Middle frontal gyrus (tissue), 1 donor: ENCODE results near the gene GPATCH4.
"Not testable (repeated sequence)": the region's sequence is repeated elsewhere in the genome, so short reads cannot be mapped to it uniquely, and the experiment has no call there.

Experiments used
- DNase-seq: peaks from one replicate; pipeline ENCODE4 v3.0.0-alpha.2; 2015; ENCODE audit warnings: low spot score; ENCODE audit errors: extremely low spot score

Gene GPATCH4

DNA sequence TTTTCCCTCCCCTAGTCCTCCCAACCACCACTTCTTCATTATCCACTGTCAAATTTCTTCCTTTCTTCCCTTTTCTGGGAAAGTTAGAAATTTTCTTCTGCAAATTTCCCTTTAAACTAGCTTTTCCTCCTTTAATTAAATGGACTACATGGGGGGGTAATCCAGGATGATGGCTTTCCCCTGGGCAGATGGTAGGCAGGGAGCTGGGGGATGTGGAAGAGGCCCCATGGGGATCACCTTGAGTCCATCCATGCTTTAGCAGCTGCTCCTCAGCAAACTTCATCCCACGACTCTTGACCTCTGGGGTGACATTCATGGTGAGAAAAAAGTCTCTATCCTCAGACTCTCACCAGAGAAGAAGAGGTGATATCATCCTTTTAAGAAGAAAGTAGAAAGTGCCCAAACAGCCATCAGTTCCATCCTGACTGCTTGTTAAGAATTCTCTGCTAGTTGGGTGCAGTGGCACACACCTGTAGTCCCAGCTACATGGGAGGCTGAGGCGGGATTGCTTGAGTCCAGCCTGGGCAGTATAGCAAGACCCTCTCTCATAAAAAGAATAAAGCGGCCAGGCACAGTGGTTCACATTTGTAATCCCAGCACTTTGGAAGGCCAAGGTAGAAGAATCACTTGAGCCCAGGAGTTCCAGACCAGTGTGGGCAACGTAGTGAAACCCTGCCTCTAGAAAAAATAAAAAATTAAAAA, 2.4 kb downstream of the GPATCH4 start:
- no peak for DNase-seq

DNA sequence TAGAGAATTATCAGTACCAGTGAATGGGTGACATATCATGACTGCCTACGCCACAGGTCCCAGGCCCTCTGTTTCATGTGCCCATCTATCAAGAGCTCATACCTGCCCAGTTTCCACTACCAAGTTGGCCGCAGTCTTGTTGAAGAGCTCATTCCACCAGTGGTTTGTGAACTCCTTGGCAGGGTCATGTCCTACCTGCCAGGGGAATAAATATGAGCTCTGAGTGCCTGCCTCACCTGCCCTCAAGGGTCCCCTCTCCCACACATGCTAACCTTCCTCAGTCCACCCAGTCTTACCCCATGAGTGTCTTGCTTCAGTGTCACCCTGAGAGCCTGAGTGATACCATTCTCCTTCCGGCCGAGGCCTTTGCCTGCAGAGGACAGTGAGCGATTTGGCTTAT, 3.2 kb downstream of the GPATCH4 start:
- no peak for DNase-seq

DNA sequence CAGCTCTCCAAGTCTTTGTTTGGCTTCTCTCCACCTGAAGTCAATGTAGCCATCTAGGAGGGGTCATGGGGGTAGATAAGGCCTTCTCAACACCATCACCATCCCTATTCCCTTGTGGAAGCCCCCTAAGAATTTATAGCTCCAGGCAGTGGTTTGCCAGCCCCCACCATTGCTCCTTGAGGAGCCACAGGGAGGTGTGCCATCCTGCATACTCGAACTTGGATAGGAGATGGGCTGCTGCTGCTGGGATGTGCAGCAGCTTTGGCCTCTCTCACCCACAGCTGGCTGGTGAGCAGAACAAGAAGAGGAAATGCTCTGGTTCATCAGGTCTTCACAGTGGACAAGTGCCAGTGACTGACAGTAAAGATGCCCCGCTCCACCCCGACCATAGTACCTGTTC, 4.9 kb downstream of the GPATCH4 start:
- DNase-seq: no peak

DNA sequence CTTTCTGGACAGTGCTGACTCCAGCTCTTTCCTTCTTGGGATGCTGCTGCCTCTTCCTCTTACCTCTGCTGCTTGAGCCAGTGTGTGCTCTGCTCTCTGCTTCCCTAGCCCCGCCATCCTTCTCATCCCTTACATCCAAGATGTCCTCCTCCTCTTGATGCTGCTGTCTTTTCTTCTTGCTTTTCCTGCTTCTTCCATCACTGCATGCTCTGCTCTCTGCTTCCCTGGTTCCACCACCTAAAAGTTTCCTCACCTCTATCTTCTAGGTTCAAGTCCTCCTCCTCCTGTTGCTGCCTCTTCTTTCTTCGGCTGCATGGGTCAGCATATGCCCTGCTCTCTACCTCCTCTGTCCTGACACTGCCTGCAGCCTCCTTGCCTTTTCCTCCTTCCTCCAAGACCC, 6.3 kb downstream of the GPATCH4 start:
- DNase-seq: no peak

DNA sequence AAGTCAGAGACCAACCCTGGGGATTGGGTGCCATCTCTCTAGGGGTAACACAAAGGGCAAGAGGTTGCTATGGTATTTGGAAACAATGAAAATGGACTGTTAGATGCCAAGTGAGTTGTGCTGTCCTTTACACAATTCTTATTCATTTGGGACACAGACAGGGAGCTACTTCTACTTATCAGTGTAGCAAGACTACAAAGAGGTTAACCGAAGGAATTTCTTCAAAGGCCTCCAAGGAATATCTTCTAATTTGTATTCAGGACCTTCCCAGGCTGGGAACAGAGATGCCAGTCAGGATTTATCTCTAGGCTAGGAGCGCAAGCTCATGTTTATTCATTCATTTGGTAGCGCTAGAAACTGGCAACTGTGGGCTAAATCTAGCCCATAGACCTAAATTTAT, 7.1 kb downstream of the GPATCH4 start:
- DNase-seq: no peak

DNA sequence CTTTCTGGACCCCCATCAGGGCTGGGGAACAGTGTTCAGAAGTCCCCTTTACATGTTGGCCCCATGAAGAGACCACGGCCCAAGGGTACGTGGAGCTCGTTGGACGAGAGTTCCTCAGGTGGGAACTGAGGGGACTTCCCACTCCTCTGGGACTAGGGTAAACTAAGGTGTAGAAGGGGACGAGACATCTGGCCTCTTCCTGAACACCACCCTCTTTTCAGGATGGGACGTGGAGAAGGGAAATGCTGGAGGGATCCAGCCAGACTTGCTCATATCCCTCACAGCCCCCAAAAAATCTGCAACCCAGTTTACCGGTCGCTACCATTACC, 7.7 kb downstream of the GPATCH4 start:
- no peak for DNase-seq

DNA sequence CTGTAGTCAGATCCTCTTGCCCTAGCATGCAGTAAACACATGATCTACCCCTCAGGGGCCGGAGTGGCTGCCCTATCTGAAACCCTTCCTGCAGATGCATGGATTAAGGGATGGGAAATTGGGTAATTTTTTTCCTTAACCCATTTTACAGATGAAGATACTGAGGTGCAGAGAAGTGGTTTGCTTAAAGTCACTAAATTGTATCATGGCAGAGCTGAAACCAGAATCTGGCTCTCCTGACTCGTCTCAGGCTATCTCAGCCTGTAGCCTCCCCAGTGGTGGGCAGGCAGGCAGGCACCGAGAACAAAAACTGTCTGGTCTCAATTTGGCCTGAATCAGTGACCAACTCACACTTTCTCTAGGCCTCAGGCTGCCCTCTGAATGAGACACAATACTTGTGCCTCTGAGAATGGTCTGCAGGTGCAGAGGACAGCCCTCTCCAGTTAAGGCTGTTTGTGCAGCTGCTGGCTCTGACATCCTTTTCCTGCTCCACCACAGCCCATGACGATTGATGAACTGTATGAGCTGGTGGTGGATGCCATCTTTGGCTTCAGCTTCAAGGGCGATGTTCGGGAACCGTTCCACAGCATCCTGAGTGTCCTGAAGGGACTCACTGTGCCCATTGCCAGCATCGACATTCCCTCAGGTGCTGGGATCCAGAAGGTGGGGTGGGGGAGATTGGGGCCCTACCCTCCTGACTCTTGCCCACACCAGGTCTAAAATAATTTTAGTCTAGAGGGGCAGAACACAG, 8.2 kb downstream of the GPATCH4 start:
- DNase-seq: no peak

DNA sequence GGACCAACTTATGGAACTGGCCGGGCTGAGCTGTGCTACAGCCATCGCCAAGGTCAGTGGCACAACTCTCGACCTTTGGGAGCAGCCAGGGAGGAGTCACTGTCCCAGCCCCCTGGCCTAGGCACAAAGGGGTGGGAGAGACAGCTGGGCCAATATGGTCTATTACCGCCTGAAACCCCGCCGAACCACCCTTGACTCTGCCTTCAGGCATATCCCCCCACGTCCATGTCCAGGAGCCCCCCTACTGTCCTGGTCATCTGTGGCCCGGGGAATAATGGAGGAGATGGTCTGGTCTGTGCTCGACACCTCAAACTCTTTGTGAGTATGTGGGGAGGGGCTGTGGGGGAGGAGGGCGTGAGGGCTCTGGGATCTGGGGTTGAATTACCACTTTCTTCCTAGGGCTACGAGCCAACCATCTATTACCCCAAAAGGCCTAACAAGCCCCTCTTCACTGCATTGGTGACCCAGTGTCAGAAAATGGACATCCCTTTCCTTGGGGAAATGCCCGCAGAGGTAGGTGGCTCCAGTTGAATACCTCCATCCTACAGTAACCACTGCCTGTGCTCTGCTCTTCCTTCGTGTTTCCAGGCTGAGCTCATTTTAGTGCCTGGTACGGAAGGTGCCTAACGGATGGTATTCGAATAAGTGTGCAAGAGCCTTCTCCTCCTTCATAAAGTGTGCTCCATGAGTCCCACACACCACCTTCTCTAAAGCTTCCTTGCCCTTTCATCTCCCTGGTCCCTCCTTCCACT, 8.9 kb downstream of the GPATCH4 start:
- DNase-seq: no peak

DNA sequence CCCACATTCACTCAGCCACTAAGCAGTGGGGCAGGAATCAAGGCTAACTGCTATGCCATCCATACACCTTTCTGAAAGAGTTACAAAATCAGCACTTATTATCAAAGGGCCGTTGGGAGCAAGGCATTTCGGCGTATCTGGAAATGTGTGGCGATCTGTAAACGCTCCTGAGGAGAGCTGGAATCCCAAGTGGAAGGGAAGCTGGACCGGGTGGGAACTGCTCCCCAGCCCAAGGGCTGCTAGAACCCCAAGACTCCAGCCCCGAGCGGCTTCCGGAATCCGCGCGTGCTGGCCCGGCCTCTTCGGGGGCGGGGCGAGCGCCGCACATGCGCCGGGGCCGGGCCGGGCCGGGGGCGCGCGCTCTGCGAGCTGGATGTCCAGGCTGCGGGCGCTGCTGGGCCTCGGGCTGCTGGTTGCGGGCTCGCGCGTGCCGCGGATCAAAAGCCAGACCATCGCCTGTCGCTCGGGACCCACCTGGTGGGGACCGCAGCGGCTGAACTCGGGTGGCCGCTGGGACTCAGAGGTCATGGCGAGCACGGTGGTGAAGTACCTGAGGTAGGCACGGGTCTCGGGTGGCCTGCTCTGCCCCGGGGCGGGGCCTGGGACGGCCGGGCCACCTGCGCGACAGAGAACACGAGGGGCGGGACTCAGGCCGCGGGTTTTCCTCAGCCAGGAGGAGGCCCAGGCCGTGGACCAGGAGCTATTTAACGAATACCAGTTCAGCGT, 9.7 kb downstream of the GPATCH4 start, which contains the start of gene NAXE:
Gene NAXE, plus strand, starts transcription at position 345 of the 726 bp plus-strand sequence. Its CDS starts 29 bp downstream, at position 374.
- peak; percentile 84 for DNase-seq

DNA sequence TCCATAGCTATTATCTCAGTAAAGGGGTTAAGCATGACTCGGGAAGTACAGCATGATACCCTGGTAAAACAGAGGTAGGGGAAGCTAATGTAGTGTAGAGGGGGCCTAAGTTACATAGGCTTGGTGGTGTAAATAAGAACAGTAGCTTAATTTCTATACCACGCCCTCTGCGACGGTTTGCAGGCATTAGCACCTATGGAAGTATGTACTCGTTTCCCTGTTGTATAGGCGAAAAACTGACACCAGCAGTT, 10.2 kb downstream of the GPATCH4 start:
- no peak for DNase-seq

DNA sequence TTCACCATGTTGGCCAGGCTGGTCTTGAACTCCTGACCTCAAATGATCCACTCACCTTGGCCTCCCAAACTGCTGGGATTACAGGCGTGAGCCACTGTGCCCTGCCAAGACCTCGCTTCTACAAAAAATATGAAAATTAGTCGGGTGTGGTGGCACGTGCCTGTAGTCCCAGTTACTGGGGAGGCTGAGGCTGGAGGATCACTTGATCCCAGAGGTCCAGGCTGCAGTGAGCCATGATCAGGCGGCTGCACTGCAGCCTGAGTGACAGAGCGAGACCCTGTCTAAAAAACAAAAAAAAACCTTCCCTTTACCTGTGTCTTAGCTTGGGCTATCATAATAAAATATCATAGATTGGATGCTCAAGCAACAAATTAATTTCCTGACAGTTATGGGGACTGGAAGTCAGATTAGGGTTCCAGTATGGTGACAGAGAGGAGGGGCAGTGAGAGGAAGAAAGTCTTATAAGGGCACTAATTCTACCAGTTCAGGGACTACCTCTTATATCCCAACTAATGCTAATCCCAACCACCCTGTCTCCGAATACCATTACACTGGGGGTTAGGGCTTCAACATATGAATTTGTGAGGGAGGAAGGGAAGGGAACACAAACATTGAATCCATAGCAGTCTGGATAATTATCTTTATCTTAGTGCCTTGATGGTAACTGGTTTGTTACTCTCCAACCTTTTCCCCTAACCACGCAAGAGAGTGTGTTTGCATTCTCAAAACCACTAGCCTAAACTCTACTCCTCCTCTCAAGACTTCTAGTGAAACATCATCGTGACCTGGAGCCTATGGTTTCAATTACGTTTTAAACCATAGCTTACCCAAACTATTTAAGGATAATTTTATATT, 10.7 kb downstream of the GPATCH4 start:
- DNase-seq: no peak

DNA sequence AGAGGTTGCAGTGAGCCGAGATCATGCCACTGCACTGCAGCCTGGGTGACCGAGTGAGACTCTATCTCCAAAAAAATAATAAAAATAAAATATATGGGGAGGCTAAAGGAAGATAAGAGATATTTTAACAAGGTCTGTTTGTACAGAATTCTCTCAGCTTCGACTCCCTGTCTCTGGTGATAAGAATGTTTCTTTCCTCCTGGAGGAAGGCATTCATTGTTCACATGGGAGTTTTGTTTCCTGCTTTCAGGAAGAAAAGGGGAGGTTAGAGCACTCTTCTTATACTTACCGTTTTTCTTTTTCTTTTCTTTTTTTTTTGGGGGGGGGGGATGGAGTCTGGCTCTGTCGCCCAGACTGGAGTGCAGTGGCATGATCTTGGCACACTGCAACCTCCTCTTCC, 11.7 kb downstream of the GPATCH4 start:
- DNase-seq: no peak

DNA sequence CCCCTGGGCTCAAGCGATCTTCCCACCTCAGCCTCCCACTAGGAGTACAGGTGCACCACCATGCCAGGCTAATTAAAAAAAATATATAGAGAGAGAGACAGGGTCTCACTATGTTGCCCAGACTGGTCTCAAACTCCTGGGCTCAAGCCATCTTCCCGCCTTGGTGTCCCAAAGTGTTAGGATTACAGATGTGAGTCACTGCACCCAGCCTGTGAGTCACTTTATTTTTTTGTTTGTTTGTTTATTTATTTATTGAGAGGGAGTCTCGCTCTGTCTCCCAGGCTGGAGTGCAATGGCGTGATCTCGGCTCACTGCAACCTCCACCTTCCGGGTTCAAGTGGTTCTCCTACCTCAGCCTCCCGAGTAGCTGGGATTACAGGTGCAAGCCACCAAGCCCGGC, 13.4 kb downstream of the GPATCH4 start:
- not testable (repeated sequence) for DNase-seq

DNA sequence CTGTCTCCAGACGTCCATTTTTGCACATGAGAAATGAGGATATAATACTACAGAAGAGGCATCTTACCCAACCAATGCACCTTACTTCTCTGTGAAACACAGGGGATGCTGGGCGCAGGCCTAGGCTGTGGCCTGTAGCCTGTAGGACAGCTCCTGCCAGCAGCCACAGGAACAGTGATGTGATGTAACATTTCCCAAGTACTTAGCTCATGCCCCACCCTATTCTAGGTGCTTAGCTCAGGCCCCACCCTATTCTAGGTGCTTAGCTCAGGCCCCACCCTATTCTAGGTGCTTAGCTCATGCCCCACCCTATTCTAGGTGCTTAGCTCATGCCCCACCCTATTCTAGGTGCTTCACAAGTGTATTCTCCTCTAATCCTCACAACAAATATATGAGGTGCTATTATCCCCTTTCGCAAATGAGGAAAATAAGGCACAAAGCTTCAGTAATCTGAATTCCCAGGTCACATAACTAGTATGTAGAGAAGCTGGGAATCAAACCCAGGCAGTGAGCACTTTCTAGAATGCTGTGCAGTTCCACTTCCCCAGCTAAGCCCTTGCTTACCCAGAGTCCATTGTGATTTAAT, 14.3 kb downstream of the GPATCH4 start:
- DNase-seq: no peak

DNA sequence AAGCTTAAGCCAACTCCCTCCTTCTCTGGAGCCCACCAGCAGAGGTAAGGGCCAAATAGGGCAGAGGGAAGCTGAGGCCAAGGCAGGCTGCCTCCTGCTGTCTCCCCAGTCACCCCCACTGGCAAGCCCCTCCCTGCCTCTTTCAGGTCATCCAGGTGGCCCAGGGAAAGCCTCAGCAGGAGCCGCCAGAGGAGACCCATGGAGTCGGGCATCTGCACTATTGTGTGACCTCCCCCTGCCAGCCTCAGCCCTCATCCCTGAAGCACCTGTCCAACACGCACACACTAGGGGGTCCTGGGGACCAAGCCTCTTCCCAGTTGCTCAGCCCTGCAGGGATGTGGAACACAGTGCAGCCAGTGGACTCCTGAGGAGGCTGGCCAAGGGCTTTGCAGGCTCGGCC, 15.0 kb downstream of the GPATCH4 start:
- no peak for DNase-seq

DNA sequence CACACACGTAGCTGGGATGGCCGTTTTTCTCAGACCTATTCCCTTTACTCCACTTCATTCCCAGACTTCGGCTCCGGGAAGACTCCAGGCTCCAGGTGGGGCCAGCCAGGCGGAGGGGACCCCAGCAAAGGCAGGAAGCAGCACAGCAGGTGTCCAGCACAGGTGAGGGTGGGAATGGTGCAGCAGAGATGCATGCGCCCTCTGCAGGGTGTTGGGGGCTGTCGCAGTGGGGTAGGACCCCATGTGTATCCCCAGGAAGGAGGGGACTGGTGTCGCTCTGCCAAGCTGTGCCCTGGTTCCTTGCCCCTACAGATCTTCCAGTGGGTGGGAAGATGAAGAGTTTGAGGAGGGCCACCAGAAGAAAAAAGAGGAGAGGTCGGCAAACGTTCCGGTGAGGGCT, 16.5 kb downstream of the GPATCH4 start:
- DNase-seq: no peak

DNA sequence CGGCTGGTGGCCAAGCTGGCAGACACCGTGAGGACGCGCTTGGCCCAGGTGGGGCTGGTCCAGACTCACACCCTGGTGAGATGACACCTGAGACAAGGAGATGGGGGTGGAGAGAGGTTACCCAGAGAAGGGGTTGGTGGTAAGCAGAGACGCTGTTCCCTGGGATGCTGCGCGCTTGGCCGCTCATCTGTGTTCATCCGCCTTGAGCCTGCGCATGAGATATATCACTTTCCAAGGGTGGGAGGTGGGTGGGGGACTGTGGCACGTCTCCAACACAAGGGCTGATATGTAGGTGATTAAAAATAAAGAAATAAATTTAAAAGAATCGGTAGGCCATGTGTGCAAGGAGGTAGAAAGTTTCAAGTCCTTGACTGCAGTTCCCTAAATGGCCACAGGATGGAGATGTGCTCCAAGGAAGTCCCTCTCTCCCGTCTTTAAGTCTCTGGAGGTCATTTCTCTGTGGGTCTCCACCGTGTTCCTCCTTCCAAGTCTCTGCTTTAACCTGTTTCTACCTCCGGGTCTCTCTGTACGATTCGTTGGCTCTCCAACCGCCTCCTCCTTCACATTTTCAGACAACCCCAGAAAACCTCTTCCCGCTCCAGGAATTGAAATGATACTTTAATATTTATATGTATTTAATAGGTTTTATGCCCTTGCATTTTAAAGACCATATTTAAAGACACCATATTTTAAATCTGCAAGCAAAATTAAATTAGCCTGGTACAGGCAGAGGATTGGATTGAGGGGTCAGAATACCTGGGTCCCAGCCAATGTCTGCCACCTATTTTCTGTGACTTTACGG, 17.3 kb downstream of the GPATCH4 start:
- DNase-seq: peak; percentile 81

DNA sequence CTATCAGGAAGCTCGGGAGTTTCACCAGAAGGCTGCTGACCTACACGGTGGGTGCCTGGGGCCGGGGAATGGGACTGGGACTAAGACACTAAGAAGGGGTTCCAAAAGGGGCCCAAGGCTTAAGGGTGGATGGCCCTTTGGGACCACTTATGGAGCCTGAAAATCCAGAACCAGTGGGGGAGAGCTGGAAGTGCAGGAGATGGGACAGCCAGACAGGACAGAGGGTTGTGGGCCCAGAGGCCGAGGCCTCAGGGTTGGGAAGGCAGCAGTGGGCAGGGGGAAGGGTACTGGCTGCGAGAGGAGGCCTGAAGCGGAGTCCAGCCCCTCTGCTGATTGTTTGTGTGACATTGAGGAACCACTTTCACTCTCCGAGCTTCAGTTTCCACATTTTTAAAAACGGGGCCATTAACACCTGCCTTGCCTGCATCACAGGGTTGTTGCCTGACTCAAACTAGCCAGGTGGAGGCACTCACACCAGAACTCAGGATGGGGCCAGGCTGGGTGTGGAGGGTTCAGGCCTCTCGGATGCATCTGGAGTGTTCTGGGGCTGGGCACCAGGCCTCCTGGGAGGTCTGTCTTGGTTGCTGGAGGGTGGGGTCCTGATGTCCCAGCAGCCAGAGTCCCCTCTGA, 18.8 kb downstream of the GPATCH4 start:
- DNase-seq: no peak

DNA sequence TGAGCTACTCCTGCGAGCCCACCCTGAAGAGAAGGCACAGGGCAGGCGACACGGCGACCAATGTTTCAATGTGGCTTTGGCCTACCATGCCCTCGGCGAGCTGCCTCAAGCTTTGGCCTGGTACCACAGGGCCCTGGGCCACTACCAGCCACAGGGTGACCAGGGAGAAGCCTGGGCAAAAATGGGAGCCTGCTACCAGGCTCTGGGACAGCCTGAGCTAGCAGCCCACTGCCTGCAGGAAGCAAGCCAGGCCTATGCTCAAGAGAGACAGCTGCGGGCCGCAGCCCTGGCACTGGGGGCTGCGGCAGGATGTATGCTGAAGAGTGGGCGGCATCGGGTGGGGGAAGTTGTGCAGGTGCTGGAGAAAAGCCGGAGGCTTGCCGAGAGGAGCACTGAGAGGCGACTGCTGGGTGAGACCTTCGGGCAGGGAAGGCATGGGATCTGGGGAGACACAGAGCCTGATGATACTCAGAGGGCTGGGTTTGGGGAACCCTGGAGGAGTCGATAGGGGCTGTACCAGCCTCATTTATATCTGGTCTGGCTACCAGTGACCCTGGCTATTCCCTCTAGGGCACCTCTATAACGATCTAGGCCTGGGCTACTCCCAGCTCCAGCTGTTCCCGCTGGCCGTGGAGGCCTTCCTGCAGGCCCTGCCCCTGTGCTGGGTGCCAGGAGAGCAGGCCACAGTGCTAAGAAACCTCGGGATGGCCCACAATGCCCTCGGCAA, 19.5 kb downstream of the GPATCH4 start:
- no peak for DNase-seq
